Cardiac muscle cell (in vitro differentiated cells and primary cell): Measurements from ENCODE around the gene WDR74. TPM values are rescaled to one million over a fixed set of nuclear protein-coding genes. Genes with fewer than 3 reads are reported as not detected.
"Not testable (repeated sequence)": the region's sequence is repeated elsewhere in the genome, so short reads cannot be mapped to it uniquely, and the experiment has no call there.

Experiments
- DNase-seq, 2 donors: peaks; one replicate each; pipeline versions ENCODE4 v3.0.0 to v3.0.0-alpha.2; 2010 to 2017; ENCODE audit warnings: low read depth in 1 of 2, low spot score in 1 of 2
- H3K27ac ChIP-seq: fragments of 200-600 bp; sonication (generic); 2 replicates; pipeline ENCODE4 v1.5.1; 2016
- H3K27me3 ChIP-seq: fragments of 200-600 bp; sonication (generic); 2 replicates; pipeline ENCODE4 v1.6.0; 2016; ENCODE audit warnings: control low read depth
- H3K36me3 ChIP-seq: fragments of 200-600 bp; sonication (generic); 2 replicates; pipeline ENCODE4 v1.5.1; 2016; ENCODE audit warnings: control low read depth
- H3K4me1 ChIP-seq: fragments of 200-600 bp; sonication (generic); 2 replicates; pipeline ENCODE4 v1.8.1; 2017; ENCODE audit warnings: low read depth, mild to moderate bottlenecking, mixed run types
- H3K4me3 ChIP-seq: fragments of 200-600 bp; sonication (generic); 2 replicates; pipeline ENCODE4 v1.5.1; 2016; ENCODE audit warnings: mild to moderate bottlenecking
- H3K9me3 ChIP-seq: fragments of 200-600 bp; sonication (generic); 2 replicates; pipeline ENCODE4 v1.5.1; 2017; ENCODE audit warnings: low read depth, mild to moderate bottlenecking, control low read depth
- CTCF ChIP-seq: IDR thresholded peaks from 2 replicates; pipeline ENCODE4 v1.5.1; 2012; ENCODE audit warnings: low read depth, mild to moderate bottlenecking, low read length
- polyA plus RNA-seq: library from polyadenylated mRNA; unstranded; fragments of >200 nt; fragmentation: Nextera tagmentation; extraction: Ambion mirVana; gene quantifications from 2 replicates; pipeline ENCODE4 v1.2.1, GENCODE V29; 2016
- total RNA-seq: library from RNA; depleted of rRNA; stranded (reverse); fragments of >200 nt; gene quantifications from 2 replicates; pipeline ENCODE4 v1.2.3, GENCODE V29; 2016

Gene WDR74
- total and polyA plus RNA-seq, 2 experiments from 2014 or later = 42.1 to 63.3 TPM

DNA sequence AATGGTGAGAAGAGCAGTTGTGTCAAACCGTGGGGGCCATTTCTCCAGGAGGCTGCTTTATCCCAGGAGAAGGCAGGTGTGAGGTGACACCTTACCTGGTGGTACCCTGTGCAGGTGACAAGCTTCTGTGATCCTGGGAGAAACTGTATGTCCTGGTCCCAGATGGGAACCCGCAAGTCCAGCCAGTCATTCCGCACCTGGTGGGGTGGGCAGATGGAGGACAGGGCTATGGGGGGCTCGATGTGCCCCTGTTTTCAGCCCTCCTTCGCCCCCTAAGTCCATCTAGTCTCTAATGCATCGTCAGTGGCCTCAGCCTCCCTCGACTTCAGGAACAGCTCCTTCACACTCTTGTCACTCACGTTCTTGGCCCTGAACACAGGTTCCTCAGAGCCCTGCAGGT lies 4.1 kb downstream of the WDR74 start:
- Histone ChIP-seq H3K36me3 (no peaks in the 10 kb centered on the region), H3K9me3 (no peaks in the 10 kb centered on the region), H3K27me3 (no peaks in the 10 kb centered on the region), H3K4me3 (no peak overlapping the region), H3K4me1 (peaks cover 7% of the 10 kb centered on the region), H3K27ac (no peak overlapping the region)
- DNase-seq = no peak
- TF ChIP-seq CTCF = no peak

GRCh38 chr11:62832336-62833234 lies 6.8 kb downstream of the WDR74 start, which contains the start of gene TEX54:
Gene TEX54, minus strand, starts transcription at chr11:62832841.
- H3K27me3 ChIP-seq = no peaks in the 10 kb centered on the region
- DNase-seq = no peak
- H3K9me3 ChIP-seq = no peaks in the 10 kb centered on the region
- H3K27ac ChIP-seq = peak within 1 kb of the TSS; percentile 97
- H3K4me3 ChIP-seq = peak within 1 kb of the TSS; percentile 90
- no peak for TF ChIP-seq CTCF
- peaks cover under 1% of the 10 kb centered on the region for H3K36me3 ChIP-seq
- peaks cover 10% of the 10 kb centered on the region for H3K4me1 ChIP-seq

DNA sequence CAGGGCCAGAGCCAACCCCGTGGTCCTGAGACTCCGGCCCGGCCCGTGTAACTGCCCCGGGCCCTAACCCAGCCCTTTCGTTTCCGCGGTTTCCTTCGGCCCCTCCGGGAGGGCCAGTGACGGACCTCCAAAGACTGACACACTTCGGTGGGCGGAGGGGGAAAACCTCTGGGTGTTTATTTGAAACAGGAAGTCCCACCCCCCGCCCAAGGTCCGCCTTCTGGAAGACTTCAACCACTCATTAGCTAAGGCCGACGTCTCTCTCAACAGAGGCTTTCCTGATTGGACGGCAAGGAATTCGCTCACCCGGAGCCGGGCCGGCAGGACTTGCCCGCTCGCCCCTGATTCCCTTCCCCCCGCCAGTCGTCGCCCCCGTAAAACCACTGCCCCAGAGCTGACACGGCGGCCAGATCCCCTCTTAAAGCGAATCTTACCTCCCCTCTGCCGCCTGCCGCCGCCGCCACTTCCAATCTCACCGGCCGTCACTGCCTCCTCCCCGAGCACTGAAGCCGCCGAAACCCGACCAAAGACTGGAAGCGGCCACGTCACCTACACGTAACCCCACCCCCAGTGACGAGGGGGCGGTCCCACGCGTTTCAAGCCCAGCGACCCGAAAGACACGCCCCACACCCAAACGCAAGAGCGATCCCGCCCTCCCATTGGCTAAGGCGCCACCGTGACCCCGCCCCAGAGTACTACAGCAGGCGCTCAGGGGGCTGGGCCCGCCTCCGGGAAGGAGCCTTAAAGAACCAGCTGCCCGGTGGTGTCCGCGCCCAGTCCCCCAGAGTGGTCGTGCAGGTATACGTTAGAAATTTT lies 7.7 kb downstream of the WDR74 start, which contains the start of gene STX5:
Gene STX5 (minus strand): TSS at position 532 of the 816 bp plus-strand sequence. CDS start 808 bp downstream, outside the sequence.
- TF ChIP-seq CTCF = no peak
- Histone ChIP-seq H3K27me3 (no peaks in the 10 kb centered on the region), H3K36me3 (peaks cover 9% of the 10 kb centered on the region)

DNA sequence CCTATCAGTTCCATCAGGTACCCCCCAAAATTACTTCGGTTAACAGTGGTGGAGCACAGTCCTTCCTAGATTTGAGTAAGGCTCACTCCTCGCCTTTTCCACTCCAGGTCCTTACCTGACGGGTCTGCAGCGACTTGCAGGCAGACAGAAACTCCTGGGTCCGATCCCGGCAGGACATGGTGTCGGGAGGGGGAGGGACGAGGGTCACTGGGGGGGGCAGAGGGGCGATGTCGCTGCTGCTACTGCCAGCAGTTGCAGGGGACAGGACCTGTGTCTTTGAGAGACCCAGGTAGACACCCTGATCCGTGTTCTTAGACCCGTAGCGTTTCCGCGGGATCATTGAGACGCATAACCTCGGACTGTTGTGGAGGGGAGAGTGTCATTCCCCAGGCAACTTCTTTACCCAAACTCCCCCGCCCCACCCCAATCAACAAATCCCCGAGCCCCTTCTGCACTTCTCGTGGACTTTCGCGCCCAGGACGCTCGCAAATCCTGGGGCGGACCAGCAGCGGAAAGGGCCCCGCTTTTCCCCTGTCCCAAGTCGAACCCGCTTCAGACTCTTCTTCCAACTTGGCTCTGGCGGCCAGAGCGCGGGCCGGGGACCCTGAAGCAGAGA lies 8.4 kb downstream of the WDR74 start:
- peak overlapping the region; percentile 90 for H3K4me3 ChIP-seq
- H3K9me3 ChIP-seq = no peaks in the 10 kb centered on the region
- no peaks in the 10 kb centered on the region for H3K27me3 ChIP-seq
- peak in 1 of 2 donors; percentile 85 for DNase-seq
- no peak for TF ChIP-seq CTCF
- H3K27ac ChIP-seq = peak overlapping the region; percentile 97
- H3K4me1 ChIP-seq = peaks cover 10% of the 10 kb centered on the region
- H3K36me3 ChIP-seq = peaks cover 15% of the 10 kb centered on the region

More for the DNA sequence above, 7.7 kb downstream of the WDR74 start, which contains the start of gene STX5:
- Histone ChIP-seq H3K9me3 (no peaks in the 10 kb centered on the region), H3K4me1 (peaks cover 10% of the 10 kb centered on the region), H3K4me3 (peak within 1 kb of the TSS; percentile 90), H3K27ac (peak within 1 kb of the TSS; percentile 97)
- peak; percentile 99 to 100 for DNase-seq

- Histone ChIP-seq H3K36me3 (peaks cover 43% of the 10 kb centered on the region), H3K4me1 (peaks cover 10% of the 10 kb centered on the region)
- DNase-seq, H3K27ac ChIP-seq, H3K4me3 ChIP-seq, H3K9me3 ChIP-seq, H3K27me3 ChIP-seq: not testable (repeated sequence)
Measured at GRCh38 chr11:62828130-62828529, 11.3 kb downstream of the WDR74 start.
